ENCODE results near the gene LRRC58. TPM values are rescaled to one million over a fixed set of nuclear protein-coding genes. Genes with fewer than 3 reads are reported as not detected.
A peak's percentile ranks its signal among the peaks of the same experiment; 100 is the strongest.

Gene LRRC58
- total RNA-seq, 2 experiments from 2014 or later: 24.1 to 30.2 TPM

DNA sequence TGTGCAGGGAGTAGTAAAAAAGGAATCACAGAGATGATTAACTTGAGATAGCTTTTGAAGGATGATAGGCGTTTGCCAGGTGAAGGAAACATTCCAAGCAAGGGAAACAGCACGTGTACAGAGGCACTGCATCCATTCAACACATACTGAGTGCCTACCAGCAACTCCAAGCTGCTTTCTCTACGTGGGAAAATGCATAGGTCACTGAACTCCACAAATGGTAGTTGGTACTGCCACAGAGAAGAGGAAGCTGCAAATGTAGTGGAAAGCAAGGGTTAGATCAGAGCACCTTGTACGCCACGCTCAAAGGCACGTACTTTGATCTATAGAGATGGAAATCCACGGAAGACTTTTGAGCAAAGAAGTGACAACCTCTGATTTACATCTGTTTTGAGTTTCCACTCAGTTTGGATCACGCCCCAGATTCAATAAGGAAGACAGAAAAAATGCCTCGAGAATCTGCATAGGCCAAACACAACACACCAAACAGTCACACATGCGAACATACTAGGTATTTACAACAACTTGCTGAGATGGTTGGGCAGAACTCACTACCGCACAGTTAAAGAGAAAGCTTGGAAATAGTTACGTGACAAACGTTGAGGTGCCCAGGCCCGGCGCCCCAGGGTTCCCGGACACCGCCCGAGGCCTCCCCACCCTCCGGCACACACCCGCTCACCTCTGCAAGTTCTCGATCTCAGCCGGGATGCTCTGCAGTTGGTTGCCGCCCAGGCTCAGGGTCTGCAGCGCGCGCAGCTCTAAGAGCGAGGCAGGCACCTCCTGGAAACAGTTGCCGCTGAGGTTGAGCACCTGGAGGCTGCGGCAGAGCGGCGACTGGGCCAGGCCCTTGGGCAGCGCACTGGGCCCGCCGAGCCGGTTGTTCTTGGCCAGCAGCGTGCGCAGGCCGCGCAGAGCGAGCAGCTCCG is 826 bp downstream of the LRRC58 start:
- POLR2A ChIA-PET: interaction anchor here (0.6 to 3.2 kb wide), 16 partner anchors 8 to 1070 kb away, joined by 3 to 18 read pairs (median 5); partner anchors contain the start of genes GSK3B and NDUFB4
- peaks cover 53% of the 10 kb centered on the region for H3K79me2 ChIP-seq (ENCODE audit: insufficient read depth, low read depth, low read length)
- H3K4me2 ChIP-seq (ENCODE audit: low read length): peak overlapping the region; percentile 98
- peak overlapping the region; percentile 88 for H3K4me3 ChIP-seq (ENCODE audit: low read depth, low read length, poor library complexity, severe bottlenecking)
- no TSS peak for BruUV-seq (replicated peaks)
- H2AFZ ChIP-seq (ENCODE audit: low read length): peak overlapping the region; percentile 90; the same call in 1 of the 2 replicates
- DNase-seq (ENCODE audit: low spot score): peak; percentile 82
- no peaks in the 10 kb centered on the region for H3K9me2 ChIP-seq (ENCODE audit: insufficient read depth, low read length)
- TF ChIP-seq CTCF (conservative IDR thresholded peaks at IDR 0.05; ENCODE audit: low read length): no peak
- no peak for TF ChIP-seq EZH2phosphoT487 (IDR thresholded peaks at IDR 0.05; ENCODE audit: borderline replicate concordance, low read depth, low read length)
- peaks cover 26% of the 10 kb centered on the region for H3K4me1 ChIP-seq (ENCODE audit: insufficient read depth, low read length, poor library complexity, severe bottlenecking)
- CTCF ChIA-PET (ENCODE audit: unreplicated experiment): no interaction called here
- H3K27ac ChIP-seq (ENCODE audit: low read depth, low read length, poor library complexity, severe bottlenecking): peak overlapping the region; percentile 69
- intact Hi-C loops (cut with micrococcal nuclease; ENCODE audit: unreplicated experiment): loop anchor here (1.0 to 5.0 kb wide), 4 partner anchors 68 to 671 kb away; partner anchors contain the start of genes COX17, GSK3B, GTF2E1 and RABL3
- H4K20me1 ChIP-seq (ENCODE audit: insufficient read depth, low read length): peaks cover 10% of the 10 kb centered on the region
- H3K36me3 ChIP-seq (ENCODE audit: insufficient read depth, low read length): peaks cover 38% of the 10 kb centered on the region
- H3K9me3 ChIP-seq (ENCODE audit: low read length): peaks cover 9% of the 10 kb centered on the region; the same call in 1 of the 2 replicates

- DNase-seq (ENCODE audit: low spot score): no peak
- Histone ChIP-seq H3K4me3 (ENCODE audit: low read depth, low read length, poor library complexity, severe bottlenecking) (no peak overlapping the region), H4K20me1 (ENCODE audit: insufficient read depth, low read length) (peaks cover 10% of the 10 kb centered on the region), H3K4me2 (ENCODE audit: low read length) (no peak overlapping the region), H2AFZ (ENCODE audit: low read length) (no peak overlapping the region), H3K79me2 (ENCODE audit: insufficient read depth, low read depth, low read length) (peaks cover 85% of the 10 kb centered on the region), H3K27ac (ENCODE audit: low read depth, low read length, poor library complexity, severe bottlenecking) (no peak overlapping the region), H3K36me3 (ENCODE audit: insufficient read depth, low read length) (peaks cover 77% of the 10 kb centered on the region), H3K9me2 (ENCODE audit: insufficient read depth, low read length) (no peaks in the 10 kb centered on the region), H3K4me1 (ENCODE audit: insufficient read depth, low read length, poor library complexity, severe bottlenecking) (peaks cover 14% of the 10 kb centered on the region), H3K9me3 (ENCODE audit: low read length) (peaks cover 45% of the 10 kb centered on the region)
- intact Hi-C loops (cut with micrococcal nuclease; ENCODE audit: unreplicated experiment): no loop called here
- TF ChIP-seq EZH2phosphoT487 (IDR thresholded peaks at IDR 0.05; ENCODE audit: borderline replicate concordance, low read depth, low read length): no peak
- ChIA-PET POLR2A (interaction anchor here (1.8 kb wide), 1 partner anchor 16 kb away, joined by 4 read pairs; no protein-coding TSS in a partner anchor), CTCF (ENCODE audit: unreplicated experiment) (no interaction called here)
- no TSS peak for BruUV-seq (replicated peaks)
Observed at GRCh38 chr3:120344349-120344748, 4.8 kb downstream of the LRRC58 start.

DNA sequence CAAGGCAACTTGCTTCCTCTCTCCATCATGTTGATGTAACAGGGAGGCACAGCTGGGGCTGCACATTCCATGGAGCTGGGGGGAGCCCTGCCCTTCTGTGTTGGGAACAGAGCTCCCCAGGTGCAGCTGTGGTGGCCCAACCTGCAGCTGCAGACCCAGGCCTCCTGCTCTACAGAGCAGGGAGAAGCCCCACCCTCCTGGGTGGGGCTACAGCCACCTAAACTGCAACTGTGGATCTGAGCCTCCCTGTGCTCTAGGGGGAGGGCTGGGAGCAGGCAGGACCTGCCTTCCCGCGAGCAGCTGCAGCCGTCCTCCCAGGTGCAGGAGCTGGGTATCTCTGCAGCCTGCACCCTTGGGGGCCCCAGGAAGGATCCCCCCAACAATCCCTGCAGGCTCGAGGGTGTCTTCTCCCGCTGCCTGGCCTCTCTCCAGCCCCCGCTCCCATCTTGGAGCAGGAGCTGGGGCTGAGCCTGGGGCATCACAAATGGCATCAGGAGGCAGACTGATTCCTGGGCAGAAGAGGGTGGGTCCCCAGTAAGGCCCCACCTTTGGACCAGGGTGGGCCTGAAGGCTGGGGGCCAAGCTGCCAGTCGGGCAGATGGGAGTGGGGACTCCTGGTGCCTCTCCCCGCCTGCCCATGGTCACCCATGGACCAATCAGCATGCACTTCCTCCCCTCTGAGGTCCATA is 7.4 kb downstream of the LRRC58 start:
- intact Hi-C loops (cut with micrococcal nuclease; ENCODE audit: unreplicated experiment): no loop called here
- BruUV-seq (replicated peaks): no TSS peak
- POLR2A ChIA-PET: interaction anchor here (0.8 to 1.4 kb wide), 3 partner anchors 8 to 62 kb away, joined by 3 to 4 read pairs (median 3); no protein-coding TSS in a partner anchor

More for the DNA sequence above, 7.4 kb downstream of the LRRC58 start:
- CTCF ChIA-PET (ENCODE audit: unreplicated experiment): no interaction called here
- Histone ChIP-seq H3K4me3 (ENCODE audit: low read depth, low read length, poor library complexity, severe bottlenecking) (no peak overlapping the region), H3K9me3 (ENCODE audit: low read length) (peaks cover 57% of the 10 kb centered on the region), H3K79me2 (ENCODE audit: insufficient read depth, low read depth, low read length) (peaks cover 91% of the 10 kb centered on the region), H3K4me1 (ENCODE audit: insufficient read depth, low read length, poor library complexity, severe bottlenecking) (peaks cover 5% of the 10 kb centered on the region), H3K9me2 (ENCODE audit: insufficient read depth, low read length) (no peaks in the 10 kb centered on the region), H3K4me2 (ENCODE audit: low read length) (no peak overlapping the region), H4K20me1 (ENCODE audit: insufficient read depth, low read length) (0 out of 2 replicates have a peak, but pooled peaks cover 5% of the 10 kb centered on the region), H3K27ac (ENCODE audit: low read depth, low read length, poor library complexity, severe bottlenecking) (no peak overlapping the region), H3K36me3 (ENCODE audit: insufficient read depth, low read length) (peaks cover 98% of the 10 kb centered on the region), H2AFZ (ENCODE audit: low read length) (no peak overlapping the region)
- no peak for DNase-seq (ENCODE audit: low spot score)
- TF ChIP-seq CTCF (conservative IDR thresholded peaks at IDR 0.05; ENCODE audit: low read length) (no peak), EZH2phosphoT487 (IDR thresholded peaks at IDR 0.05; ENCODE audit: borderline replicate concordance, low read depth, low read length) (no peak)
